Measurements from ENCODE around the gene SREBF1. TPM values are rescaled to one million over a fixed set of nuclear protein-coding genes. Genes with fewer than 3 reads are reported as not detected.

The SREBF1 gene
- total RNA-seq, 1 donor from 2014 or later: 175 TPM

DNA sequence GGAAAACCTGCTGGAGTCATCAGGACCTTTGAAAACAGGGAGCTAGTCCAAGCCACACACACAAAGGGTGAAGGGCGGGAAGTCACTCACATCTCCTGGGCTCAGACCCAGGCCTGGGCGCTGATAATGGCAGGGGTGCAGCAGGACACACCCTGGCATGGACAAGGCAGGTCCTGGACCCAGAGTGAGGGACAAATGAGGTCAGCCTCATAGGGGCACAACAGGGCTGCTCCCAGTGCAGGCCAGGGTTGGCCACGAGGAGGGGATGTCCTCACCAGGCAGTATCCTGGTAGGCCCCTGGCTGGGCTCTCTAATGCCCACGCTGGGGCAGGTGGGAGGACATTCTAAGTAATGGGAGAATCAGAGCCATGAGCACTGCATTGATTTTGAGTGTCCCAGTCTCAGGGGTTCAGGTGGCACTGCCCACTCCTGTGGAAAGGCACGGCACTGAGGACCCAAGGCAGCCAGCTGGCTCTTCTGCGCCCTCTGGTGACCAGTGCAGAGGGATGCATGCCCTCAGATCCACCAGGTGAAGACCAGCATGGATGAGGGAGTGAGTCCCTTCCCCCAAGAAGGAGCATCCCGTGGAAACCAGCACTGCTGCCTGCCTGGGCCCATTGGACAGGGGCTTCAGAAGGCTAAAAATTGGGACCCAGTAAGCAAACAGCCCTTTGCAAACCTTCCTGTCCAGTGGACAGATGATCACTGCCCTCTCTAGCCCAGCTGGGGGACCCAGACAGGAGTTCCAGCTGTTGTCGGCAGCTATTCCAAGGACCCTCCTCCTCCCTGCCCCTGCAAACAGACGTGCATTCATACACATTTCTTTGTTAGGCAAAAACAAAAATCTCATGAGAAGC, 23.4 kb upstream of the SREBF1 start:
- intact Hi-C loops (cut with micrococcal nuclease): loop anchor here (1.0 to 10.0 kb wide), 4 partner anchors 48 to 179 kb away; partner anchors contain the start of genes ATPAF2, GID4 and RAI1

DNA sequence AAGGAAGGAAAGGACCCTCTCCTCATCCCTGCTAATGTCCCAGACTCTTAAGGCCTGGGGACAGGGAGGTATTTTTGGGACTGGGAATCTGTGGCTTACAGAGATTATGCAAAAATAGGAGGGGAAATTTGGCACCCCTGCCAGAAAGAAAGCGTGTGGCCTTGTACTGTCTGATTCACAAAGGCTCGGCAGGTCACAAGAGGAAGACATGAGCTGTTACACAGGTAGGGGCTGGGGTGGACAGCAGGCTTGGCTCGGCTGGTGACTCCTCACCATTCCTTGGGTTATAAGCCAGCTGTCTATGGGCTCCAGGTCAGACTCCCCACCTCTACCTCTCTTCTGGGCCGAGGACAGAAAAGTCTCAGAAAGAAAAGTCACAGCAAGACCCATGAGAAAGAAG, 20.7 kb upstream of the SREBF1 start:
- intact Hi-C loops (cut with micrococcal nuclease): loop anchor here (10.0 kb wide), 1 partner anchor 177 kb away; the partner anchor contains the start of genes ATPAF2 and GID4

DNA sequence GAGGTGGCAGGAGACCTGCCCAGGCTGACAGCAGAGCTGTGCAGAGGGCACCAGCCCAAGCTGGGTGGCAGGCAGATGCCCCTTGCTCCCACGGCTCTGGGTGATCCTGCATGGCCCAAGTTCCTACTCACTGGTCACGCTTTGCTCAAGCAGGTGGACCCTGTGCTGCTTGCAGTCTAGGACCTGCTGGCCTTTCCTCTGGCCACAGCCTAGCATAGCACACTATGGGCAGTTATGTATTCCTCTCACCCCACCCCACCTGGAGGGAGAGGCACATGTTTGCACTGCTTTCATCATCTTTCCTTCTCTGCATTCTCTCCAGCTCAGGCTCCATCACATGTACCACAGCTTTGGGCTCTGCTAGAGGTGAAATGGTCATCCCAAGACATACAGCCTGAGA, 19.6 kb upstream of the SREBF1 start:
- intact Hi-C loops (cut with micrococcal nuclease): loop anchor here (10.0 kb wide), 1 partner anchor 178 kb away; the partner anchor contains the start of genes ATPAF2 and GID4

DNA sequence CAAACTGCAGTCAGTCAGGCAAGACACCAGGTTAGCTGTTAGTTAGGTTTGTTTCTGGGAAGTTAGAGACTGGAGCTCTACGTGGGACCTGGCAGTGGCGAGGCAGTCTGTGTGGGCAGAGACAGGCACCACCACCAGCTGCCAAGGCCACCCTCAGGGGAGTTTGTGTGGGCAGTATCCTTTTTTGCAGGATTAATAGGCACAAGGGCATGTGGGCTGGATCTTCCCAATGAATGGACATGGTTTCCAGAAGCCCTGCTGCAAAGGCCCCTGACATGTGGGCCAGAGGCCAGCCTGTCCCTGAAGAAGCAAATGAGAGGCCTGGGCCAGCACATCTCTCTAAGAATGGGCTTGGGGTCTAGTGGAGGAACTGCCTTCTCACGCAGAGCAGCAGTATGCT, 19.2 kb upstream of the SREBF1 start:
- intact Hi-C loops (cut with micrococcal nuclease): loop anchor here (10.0 kb wide), 1 partner anchor 179 kb away; the partner anchor contains the start of genes ATPAF2 and GID4

DNA sequence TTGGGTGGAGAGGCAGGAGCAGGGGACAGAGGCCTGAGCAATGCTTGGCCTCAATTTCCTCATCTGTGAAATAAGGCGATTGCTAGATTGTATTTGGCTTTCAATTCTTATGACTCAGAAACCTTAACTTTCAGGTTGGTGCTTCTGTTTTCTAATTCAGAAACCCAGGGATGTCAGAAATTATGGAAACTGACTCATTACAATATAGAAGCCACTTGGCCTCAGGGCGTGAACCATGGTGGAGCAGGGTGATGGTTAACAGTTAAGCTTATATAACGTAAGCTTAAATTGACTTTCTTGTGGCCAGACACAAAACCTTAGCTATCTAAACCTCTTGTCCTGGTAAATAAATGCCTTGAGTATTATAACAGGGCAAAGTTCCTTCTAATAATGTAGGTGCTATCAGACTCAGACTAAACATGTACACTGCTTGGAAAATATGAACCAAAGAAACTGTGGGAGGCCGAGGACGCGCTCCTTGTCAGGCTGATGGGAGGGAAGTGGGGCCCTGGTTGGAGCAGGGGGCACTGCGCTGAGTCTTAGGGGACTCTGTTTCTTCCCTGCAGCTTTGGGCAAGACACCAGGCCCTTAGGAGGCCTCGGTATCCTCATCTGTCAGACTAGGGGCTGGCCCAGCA, 17.1 kb upstream of the SREBF1 start:
- intact Hi-C loops (cut with micrococcal nuclease): loop anchor here (5.0 to 10.0 kb wide), 2 partner anchors 118 to 181 kb away; partner anchors contain the start of genes ATPAF2, DRC3, GID4 and TOM1L2

DNA sequence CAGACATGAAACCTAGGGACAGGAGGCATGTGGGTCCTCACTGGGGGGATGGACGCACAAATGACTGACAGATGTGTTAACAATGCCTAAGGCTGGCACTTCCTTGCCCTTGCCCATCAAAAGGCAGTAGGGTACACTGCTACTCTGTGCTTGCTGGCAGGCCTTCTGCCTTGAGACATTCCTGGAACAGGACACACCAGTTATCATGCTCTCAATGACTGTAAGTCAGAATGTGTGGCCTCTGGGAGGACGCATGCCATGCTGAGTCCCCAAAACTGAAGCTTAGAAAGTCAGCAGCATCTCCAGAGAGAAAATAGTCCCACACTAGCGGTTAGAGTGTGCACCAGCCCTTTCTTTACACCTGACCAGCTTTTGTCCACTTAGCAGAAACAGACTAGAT, 16.1 kb upstream of the SREBF1 start:
- intact Hi-C loops (cut with micrococcal nuclease): loop anchor here (5.0 to 10.0 kb wide), 2 partner anchors 119 to 182 kb away; partner anchors contain the start of genes ATPAF2, DRC3, GID4 and TOM1L2

DNA sequence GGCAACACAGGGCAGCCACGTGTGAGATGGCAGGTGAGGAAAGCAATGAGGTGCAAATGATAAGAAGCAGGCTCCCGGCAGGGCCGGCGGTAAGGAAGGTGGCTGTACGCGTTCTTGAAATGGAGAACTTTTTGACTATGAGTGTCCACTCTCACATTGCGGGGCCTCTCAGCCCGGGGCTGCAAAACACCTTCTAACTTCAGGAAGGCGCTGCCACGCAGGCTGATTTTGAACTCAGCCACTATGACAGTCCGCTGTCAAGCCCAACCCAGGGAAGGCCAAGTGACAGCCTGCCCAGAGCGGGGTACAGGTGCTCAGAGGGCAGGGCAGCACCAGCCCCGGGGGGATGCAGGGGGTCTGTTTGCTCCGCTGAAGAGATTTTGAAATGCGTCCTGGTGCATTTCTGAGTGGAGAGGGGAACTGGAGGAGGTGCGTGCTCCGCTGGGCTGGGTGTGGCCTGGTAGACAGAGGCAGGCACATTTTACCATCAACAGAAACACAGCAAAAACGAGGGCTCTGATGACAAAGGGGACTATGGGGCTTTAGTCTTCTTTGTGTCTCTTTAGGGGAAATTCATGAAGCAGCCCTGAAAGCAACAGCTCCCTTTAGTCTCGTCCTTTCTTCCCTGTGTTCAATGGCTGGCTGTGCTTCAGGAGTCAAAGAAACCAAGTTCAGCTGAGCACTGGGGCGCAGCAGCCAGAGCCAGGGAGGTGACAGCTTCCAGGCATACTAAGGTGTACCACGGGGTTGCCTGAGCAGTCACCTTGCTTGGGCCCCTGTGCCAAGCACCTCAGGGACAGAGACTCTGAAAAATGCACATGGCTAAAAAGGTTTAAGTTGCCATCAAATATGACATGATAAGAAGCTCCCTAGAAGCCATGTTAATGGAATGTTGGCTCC, 14.6 kb upstream of the SREBF1 start:
- intact Hi-C loops (cut with micrococcal nuclease): loop anchor here (5.0 to 10.0 kb wide), 2 partner anchors 121 to 183 kb away; partner anchors contain the start of genes ATPAF2, DRC3, GID4 and TOM1L2

DNA sequence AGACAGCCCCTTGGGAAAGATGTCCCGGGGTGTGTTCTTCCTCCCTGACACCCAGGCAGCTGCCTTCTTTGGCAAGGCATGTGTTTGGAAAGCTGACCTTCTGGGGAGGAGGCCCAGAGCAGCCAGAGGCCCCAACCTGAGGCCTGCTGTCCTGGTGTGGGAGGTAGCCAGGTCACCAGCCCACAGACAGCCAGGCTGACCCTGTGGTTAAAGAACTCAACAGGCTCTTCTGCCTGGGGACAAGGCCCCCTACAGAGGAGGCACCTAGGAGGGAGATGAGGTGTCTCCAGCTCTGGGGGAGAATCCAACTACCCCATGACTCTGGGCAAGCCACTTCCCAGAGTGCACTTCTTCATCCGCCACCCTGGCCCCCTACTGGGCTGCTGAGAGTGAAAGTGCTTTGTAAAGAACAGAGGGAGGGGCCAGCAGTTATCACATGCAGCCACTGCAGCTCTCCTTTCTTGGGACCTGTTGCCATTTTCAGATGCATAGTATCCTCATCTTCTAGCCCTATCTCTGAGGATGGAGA, 13.1 kb upstream of the SREBF1 start:
- intact Hi-C loops (cut with micrococcal nuclease): loop anchor here (1.0 to 10.0 kb wide), 5 partner anchors 9 to 185 kb away; partner anchors contain the start of genes ATPAF2, DRC3, GID4 and SREBF1

DNA sequence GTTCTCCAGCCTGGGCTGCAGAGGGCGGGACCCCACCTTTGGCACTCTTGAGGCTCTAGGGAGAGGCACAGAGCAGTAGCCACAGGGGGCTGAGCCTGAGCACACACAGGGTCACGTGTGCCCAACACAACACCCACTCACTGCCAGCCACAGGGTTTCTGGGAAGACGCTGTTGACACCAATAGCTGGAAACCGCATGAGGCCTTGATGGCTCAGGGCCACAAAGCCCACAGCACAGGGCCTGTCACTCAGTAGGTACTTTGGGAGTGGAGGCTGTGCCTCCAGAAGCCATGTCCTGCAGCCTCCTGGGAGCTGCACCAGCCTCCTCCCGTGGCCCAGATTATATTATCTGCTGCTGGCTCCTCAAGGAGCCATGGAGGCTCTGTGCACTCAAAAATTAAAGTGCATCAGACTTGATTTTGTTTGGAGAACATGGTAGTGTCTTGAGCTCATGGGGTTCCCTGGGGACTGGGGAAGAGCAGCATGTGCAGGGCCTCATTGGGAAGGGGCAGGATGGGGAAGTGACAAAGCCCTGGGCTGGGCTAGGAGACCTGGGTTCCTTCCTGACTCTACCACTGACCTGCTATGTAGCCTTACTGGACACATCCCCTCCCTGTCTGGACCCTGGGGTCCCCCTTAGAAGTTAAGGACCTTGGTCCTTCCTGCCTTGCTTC, 12.5 kb upstream of the SREBF1 start:
- intact Hi-C loops (cut with micrococcal nuclease): loop anchor here (1.0 to 2.0 kb wide), 3 partner anchors 8 to 26 kb away; partner anchors contain the start of gene SREBF1

DNA sequence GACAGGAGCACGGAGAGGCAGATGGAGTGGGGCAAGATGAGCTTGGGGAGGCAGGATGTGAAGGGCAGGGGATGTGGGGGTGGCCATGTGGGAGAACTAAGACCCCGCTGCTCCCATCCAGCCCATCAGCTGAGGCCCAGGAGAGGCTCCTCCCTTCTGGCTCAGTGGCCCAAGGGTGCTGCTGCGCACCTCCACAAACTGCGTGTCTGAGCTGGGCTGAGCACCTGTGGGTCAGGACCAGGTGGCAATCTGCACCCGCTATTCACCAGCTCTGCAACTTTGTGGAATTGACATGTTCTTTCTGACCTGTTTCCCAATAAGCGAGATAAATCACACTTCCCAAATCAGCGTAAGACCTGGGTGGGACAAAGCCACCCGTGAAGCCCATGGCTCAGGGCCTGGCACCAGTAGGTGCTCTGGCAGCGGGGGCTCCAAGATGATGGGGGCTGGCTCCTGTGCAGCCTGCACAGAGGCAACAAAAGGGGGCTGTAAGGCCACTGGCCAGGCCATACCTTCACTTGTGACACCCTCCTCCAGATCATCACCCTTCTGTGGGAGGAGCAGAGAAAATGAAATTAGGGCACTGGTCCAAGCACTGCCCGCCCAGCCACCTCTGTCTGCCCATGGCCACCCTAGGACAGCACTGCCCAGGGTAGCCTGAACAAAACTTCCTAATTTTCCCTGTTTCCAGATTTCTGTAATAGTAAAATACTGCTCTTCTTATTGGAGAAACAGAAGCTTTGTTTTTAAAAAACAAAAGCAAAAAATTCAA, 11.7 kb upstream of the SREBF1 start:
- intact Hi-C loops (cut with micrococcal nuclease): loop anchor here (1.0 to 2.0 kb wide), 3 partner anchors 7 to 26 kb away; partner anchors contain the start of gene SREBF1

DNA sequence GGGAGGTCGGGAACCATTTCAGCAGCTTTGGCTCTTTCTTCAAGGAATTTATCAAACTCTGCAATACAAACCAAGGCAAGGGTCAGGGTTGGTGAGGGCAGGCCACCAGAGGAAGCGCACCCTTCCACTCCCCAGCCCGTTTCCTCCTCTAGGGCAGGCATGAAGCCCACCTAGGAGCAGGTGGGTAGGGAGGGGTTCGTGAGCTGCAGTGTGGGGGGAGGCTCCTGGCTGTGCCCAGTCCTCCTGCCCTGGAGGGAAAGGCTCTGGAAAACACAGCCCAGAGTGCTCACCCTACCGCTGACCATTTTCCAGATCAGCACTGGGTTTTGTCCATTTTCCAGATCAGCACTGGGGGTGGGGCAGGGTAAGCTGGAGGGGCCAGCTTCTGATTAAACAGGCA, 10.9 kb upstream of the SREBF1 start:
- intact Hi-C loops (cut with micrococcal nuclease): loop anchor here (2.0 kb wide), 1 partner anchor 25 kb away; no protein-coding TSS in a partner anchor

DNA sequence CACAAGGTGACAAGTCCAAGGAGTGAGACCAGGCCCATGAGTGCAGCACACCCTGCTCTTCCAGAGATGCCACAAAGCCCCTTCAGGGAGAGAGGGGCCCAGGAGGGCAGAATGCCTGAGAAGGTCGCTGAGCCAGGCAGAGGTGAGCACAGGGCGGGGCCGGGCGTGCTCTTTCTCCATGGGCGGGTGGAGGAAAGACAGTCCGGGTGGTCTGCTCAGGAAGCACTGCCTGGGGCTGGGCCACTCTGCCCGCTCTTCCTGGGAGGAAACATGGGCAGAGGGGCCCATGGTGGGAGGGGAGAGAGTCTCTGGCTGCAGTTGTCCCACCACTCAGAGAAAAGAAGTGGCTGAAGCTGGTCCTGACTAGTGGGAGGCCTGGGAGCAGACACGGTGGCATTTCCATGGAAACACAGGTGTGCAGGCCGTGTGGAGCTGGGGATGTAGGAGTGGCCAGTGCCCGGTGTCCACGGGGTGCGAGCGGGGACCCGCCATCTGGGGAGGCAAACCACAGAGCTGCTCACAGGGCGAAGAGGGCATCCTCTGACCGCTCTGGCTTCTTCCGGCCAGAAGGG, 10.4 kb upstream of the SREBF1 start:
- intact Hi-C loops (cut with micrococcal nuclease): no loop called here

DNA sequence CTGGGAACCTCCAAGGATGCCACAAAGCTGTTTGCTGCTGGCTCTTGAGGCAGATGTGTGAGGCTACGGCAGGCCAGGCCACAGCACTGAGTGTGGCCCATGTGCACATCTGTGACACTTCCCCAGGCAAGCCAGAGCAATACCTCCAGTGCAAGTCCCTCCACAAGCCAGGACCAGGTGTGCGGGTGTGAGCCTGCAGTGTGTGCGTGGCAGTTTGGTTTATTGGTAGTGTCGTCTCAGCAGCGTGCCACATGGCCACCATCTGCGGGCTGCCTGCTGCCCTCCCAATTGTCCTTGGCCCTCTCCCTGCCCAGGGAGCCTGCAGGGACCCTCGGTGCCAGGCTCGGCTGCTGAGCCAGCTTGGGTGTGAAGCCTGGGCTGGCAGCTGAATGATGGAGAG, 9.9 kb upstream of the SREBF1 start:
- intact Hi-C loops (cut with micrococcal nuclease): no loop called here

DNA sequence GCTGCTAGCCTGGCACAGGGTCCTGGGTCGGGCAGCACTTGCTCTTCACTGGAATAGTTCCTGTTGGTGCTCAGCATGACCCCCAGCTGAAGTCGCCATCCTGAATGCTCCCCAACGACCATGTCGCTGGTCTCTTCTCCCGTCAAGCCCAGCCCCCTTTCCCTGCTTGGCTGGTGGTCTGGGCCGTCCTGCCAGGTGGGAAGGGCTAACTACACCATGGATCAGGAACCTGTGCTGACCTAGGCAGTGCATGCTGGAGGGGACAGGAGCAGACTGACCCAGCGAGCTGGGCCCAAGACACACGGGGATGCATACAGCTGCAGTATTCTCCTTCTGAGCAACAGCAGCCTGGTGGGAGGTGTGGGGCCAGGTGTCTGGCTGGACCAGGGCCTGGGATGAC, 9.2 kb upstream of the SREBF1 start:
- intact Hi-C loops (cut with micrococcal nuclease): no loop called here

DNA sequence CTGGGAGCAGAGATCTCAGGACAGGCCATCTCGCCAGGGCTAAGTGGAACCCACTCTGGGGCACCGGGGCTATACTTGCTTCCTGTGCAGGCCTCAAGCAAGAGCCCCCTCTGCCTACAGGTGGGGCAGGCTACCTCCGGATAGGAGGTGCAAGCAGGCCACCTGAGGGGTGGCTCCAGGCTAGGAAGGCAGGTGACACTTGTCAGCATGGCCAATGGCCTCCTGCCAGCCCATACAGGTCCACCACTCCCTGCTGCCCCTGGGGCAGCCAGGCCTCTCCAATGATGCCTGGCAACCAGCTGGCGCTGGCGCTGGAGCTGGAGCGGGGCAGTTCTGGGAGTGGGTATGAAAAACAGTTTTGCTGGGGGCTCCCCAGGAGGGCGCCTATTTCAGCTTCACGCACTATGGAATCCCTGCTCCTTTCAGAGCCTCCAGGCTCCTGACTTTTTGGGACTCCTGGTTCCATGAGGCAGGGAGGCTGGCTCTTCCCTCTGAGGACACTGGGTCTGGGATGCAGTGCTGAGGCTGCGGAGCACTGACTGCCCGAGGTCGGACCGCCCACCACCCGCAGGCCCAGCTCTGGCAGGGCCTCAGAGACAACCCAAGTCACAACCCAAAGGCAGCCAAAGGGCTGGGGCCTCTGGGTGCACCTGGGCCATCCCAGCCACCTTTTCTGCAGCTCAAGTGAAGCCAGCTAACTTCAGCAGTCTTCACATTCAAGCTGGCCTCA, 8.4 kb upstream of the SREBF1 start:
- intact Hi-C loops (cut with micrococcal nuclease): no loop called here

DNA sequence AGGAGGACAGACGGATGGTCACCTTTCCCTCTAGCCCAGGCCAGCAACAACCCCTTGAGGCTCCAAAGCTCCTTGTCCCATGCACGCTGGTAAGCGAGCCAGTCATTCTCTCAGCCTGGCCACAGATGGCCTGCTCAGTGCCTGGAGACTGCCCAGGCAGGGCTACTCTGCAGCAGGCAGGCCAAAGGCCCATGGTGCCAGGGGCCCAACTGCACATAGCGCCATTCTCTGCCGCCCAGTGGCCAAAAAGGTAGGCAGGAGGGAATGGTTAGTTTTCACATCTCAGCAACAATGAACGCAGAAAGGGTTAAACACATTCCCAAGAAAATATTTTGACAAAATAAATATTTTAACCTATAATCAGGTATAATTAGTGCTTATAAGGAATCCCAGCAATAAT, 7.7 kb upstream of the SREBF1 start:
- intact Hi-C loops (cut with micrococcal nuclease): no loop called here

DNA sequence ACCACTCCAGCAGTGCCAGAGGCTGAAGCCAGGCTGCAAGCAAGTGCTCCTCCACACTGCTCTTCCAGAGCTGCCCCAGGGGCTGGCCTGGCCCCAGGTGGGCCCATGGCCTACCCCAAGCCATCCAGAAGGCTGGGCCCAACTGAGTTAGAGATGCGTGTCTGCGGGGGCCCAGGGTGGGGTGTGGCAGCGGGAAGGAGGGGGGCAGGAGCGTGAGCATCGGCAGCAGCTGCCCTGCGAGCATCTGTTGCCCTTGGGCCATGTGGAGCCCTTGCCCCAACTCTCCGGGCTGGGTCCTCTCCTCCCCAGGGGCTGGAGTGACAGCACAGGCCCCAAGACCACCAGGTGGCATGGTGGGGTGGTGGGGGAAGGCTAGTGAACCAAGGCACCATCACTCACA, 7.3 kb upstream of the SREBF1 start:
- intact Hi-C loops (cut with micrococcal nuclease): no loop called here

DNA sequence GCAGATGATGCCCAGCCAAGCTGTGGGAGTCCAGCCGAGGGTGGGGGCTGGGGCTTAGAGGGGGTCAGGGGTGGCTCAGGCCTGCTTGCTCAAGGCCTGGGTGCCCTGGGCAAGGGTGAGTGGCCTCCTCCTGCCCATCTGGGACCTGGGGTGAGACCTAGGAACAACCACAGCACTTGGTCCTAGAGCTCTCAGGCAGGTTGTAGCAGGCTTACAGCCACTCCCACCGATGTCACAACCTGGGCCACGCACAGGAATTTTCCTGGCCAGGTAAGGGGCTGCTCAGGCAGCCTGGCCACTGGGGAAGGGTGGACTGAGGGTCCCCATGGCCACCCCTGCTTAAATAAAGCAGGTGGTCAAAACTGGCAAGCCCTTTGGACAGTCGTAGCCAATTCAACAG, 6.3 kb upstream of the SREBF1 start:
- intact Hi-C loops (cut with micrococcal nuclease): no loop called here
